CD4-positive, alpha-beta T cell treated with Interferon gamma for 1 hour (primary cell): ENCODE data around the gene DDX25.

Source experiments
- DNase-seq: peaks from one replicate; pipeline ENCODE4 v3.0.0-alpha.2; 2020

The DDX25 gene

GRCh38 chr11:125952973-125953372 is 48.7 kb downstream of the DDX25 start:
- no peak for DNase-seq

DNA sequence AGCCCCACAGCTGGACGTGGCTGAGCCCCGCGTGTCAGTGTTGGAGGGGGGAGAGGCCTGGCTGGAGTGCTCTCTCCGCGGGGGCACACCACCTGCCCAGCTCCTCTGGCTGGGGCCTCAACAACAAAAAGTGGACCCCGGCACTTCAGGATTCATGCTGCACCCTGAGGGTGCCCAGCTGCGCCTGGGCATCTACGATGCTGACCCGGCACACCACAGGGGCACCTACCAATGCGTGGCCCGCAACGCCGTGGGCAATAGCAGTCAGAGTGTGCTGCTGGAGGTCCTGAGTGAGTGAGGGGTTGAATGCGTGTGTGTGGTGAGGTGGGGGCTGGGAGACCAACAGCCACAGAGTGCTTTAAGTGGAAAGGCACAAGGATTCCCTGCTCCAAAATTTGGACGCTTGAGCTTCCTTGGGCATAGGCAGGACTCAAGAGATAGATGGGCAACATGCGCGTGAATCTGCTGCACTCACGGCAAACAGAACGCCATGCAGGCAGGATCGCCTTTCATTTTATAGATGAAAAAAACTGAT is 49.2 kb downstream of the DDX25 start:
- DNase-seq, result no peak

DNA sequence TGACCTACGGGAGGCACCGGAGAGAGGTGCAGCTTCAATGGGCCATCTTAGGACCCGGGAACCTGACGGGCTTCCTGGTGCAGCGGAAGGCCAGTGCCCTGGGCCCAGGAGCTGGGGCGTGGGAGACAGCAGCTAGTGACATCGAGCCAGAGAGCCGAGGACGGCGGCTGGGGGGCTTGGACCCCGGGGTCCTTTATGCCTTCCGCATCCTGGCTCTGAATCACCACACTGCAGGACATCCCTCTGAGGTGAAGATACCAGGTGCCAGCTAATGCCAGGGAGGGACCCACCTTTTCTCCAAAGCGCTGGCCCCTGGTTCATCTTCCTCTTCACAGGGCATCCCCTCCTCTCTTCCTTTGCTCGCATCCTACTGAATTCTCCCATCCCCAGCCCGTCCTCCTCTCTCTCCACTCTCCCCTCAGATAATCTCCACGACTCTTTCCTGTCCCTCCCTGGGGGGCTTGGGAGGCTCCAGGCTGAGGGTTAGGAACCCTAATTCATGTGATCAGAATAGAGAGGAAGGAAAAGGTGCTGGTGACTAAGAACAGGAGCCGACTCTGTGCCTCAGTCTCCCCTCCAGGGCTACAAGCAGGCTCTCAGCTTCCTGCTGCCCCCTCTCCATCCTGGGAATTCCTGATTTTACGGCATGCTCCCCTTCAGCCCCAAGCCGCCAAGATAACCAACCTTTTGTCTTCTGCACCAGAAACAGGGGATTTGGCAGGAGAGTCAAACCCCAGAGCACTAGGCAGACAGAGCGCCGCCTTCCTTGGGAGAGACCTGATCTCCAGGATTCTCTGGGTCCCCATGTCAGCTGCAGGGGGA is 50.0 kb downstream of the DDX25 start:
- no peak for DNase-seq

GRCh38 chr11:125954945-125955640 is 50.8 kb downstream of the DDX25 start:
- no peak for DNase-seq

- DNase-seq, result no peak
These were observed 51.5 kb downstream of the DDX25 start for GRCh38 chr11:125955856-125956255.

DNA sequence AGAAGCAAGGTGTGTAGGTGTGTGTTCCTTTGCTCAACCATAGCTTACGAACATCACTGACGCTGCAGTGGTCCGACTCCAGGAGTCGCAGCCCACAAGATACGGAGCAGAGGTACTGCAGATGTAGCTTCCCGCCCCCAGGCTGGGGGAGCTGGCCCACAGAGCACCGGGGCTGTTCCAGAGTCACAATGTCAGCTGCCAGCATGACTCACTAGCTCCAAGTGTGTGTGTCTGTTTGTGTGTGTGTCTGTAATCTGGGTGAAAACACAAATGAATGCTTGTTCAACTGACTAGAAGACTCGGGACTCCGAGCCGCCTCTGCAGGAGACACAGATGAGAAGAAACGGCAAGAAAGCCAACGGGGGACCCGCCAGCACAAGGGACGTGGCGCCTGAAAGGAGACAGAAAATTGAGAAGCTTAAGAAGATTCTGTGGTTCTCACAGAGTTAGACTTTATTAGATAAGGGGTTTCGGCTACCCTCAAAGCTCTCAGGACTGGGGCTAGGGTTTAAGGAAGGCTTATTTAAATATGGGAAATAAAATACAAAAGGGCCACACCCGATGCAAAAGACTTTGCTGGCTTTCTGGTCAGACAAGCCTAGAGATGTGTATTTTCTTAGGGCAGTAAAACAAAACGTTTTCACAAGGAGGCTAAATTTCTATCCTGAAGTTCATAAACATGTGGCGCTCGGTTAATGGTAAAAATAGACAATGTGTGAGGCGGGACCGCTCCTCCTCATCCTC is 52.3 kb downstream of the DDX25 start:
- DNase-seq, result no peak

DNA sequence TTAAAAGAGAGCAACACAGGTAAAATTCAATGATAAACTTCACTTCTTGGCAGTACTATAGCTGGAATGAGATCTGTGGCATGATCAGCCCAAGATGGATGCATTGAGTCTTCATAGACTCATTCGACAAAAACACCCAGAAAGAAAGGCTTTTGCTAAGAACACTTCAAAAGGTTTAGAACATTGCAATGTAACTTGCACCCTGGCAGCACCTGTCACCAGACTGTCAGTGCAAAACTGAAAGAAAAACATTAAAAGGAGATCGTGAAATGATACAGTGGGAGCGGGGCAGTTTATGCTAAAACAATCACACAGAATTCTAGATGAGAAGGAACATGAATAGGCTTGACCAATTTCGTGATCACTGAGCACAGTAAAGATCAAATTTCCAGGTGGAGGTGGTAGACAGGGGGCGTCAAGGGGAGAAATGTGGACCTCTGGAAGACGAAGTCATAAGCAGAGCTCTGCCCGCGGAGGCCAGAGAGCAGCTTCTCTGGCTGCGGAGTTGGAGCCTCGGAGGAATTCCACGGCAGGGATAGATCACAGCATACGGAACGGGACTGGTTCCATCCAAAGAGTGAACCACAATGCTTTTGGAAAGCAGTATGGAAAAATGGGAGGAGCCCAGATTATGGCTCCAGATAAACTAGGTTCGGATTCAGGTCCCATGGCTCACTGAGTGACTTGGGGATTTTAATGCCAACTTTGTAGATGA is 53.5 kb downstream of the DDX25 start:
- DNase-seq, result no peak

- DNase-seq, result no peak
These were observed 54.6 kb downstream of the DDX25 start for GRCh38 chr11:125958872-125959400.

DNA sequence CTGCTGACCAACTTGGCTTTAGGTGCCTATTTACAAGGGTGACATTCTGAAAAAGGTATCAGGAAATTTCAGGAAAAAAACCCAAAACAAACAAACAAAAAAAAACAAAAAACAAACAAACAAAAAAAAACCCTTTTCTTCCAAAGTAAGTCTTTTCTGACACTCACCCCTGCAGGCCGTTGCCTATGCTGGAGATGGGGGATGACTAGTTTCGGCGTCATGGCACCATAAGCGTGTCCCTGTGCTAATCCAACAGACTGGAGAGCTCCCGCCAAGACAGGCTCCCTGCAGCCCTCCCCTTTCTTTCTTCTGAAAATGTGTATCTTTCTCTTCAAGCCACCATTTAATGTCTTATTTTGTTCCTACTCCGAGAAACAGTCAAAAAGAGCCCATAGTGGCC is 55.2 kb downstream of the DDX25 start:
- no peak for DNase-seq

DNA sequence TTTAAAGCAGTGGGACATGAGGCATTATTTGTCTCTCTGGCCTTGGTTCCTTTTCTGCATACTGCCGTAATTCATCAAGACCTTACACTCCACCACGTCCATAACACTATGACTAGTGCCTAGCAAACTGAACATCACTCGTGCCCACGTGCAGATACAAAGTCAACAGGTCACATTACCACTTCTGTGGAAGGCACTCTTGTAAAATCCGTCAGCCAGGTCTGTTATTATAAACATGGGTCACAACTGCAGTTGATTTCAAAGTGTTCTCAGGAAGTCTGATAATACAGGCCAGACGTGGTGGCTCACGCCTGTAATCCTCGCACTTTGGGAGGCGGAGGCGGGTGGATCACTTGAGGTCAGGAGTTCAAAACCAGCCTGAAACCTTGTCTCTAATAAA is 55.6 kb downstream of the DDX25 start:
- no peak for DNase-seq

- DNase-seq, result no peak
These were observed 56.5 kb downstream of the DDX25 start for GRCh38 chr11:125960771-125961170.

- no peak for DNase-seq
These were observed 63.2 kb downstream of the DDX25 start for GRCh38 chr11:125967515-125967914.

- DNase-seq, result no peak
These were observed 64.0 kb downstream of the DDX25 start for GRCh38 chr11:125968354-125968753.

- DNase-seq, result no peak
These were observed 67.3 kb downstream of the DDX25 start for GRCh38 chr11:125971618-125972017.

DNA sequence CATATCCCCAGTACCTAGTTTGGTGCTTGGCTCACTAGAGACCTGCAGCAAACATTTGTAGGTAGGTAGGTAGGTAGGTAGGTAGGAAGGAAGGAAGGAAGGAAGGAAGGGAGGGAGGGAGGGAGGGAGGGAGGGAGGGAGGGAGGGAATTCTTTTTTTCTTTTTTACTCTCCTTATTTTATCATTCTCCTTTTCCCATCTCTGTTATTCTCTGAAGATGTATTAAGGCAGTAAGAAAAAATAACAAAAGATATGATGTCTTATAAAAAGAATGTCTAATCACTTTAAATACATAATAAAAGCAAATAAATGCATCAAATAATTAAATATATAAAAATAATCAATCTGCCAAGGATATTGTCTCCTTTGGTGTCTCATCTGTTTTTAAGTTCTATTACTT is 70.0 kb downstream of the DDX25 start:
- no peak for DNase-seq

GRCh38 chr11:125975634-125976033 is 71.3 kb downstream of the DDX25 start:
- no peak for DNase-seq

- DNase-seq, result no peak
These were observed 71.8 kb downstream of the DDX25 start for GRCh38 chr11:125976156-125976555.

GRCh38 chr11:125977333-125977732 is 73.0 kb downstream of the DDX25 start:
- no peak for DNase-seq

- DNase-seq, result no peak
These were observed 73.9 kb downstream of the DDX25 start for GRCh38 chr11:125978181-125978716.
